ENCODE data around the gene DDRGK1.
A peak's percentile ranks its signal among the peaks of the same experiment; 100 is the strongest.

The DDRGK1 gene

DNA sequence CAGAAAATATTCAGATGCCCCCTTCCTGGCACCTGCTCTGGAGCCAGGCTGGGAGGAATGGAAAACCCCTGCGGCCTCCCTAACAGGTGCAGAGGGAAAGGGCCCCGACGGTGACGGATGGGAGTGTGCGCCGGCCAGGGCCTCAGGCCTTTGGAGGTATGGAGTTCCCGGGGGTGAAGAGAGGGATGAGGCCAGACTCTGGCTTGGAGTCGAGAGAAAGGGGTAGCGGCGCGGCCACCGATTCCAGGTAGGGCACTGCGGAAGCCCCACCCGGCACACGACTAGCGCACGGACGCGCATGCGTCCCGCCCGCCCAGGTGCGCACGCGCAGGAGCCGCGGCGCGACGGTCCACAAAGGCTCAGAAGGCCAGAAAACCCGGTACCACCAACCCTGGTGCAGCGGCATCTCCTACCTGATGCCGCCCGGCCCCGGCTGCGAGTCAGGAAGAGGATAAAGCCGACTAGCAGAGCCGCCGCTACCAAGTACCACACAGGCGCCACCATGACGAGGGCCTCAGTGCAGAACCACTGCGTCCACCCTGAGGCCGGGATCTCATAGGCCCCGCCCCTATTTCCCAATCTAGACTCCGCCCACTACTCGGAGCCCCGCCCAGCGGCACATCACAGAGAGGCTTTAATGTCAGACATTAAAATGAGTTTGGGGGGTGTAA, at the start of gene DDRGK1:
DDRGK1 (minus strand) TSS at position 559 of the 671 bp plus-strand sequence; CDS start at position 504, 55 bp downstream.
- DNase-seq (ENCODE audit: low spot score), result peak; percentile 92

- DNase-seq (ENCODE audit: low spot score), result no peak
Observed at GRCh38 chr20:3251806-3252205, 47.3 kb upstream of the DDRGK1 start.

DNA sequence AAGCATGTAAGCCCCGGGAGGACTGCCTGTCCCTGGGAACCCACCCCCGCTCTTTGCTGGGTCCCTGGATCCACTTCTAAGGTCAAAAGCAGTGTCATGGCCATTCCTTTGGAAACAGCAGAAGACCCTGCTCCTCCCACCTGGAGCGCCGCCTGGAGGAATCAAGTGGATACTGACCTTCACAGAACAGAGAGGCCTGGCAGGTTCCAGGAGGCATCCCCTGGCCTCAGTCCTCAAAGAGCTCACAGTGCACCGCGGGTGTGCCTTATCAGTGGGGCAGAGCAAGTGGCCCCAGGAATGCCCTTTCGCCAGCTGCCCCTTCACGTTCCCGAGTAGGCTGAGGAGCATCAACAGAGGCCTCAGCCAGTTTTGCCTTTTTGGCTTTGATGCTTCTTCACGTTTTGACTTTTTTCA, 45.6 kb upstream of the DDRGK1 start:
- DNase-seq (ENCODE audit: low spot score), result no peak

DNA sequence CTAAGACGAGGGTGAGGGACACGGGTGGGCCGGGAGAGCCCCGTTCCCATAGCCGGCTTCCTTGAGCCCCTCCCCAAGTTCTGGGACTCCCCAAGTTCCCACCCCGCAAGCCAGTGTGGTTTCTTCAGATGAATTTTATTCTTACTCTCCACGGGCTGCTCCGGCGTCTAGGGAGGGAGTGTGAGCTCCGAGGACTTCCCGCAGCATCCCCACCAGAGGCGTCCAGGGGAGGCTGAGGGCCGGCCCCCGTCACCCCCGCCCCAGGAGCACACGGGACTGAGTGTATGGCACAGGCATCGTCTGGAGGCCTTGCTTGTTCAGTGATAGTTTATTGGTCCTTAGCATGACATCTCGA, 44.5 kb upstream of the DDRGK1 start:
- DNase-seq (ENCODE audit: low spot score), result no peak

GRCh38 chr20:3248167-3248992, 43.9 kb upstream of the DDRGK1 start:
- DNase-seq (ENCODE audit: low spot score), result no peak

GRCh38 chr20:3247638-3248037, 43.2 kb upstream of the DDRGK1 start:
- DNase-seq (ENCODE audit: low spot score), result no peak

GRCh38 chr20:3246682-3247081, 42.2 kb upstream of the DDRGK1 start:
- no peak for DNase-seq (ENCODE audit: low spot score)

GRCh38 chr20:3245711-3246110, 41.2 kb upstream of the DDRGK1 start:
- DNase-seq (ENCODE audit: low spot score), result no peak

- DNase-seq (ENCODE audit: low spot score), result no peak
Observed at GRCh38 chr20:3245156-3245555, 40.7 kb upstream of the DDRGK1 start.

DNA sequence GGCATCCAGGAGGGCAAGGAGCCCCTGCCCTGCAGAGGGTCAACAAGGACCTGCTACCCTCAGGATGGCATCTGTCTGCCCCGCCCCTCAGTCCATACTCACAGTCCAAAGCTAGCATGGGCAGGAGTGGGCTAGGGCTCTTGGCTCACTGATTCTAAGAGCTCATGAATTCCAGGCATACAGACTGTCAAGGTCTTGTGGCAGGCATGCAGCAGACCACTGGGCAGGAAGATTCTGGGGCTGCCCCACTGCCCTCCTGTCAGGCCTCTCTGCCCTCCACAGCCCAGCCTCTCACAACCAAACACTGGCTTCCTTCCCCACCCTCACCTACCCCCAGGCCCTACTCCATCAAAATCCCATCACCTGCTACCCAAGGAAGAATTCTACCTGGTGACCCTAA, 40.1 kb upstream of the DDRGK1 start:
- no peak for DNase-seq (ENCODE audit: low spot score)

DNA sequence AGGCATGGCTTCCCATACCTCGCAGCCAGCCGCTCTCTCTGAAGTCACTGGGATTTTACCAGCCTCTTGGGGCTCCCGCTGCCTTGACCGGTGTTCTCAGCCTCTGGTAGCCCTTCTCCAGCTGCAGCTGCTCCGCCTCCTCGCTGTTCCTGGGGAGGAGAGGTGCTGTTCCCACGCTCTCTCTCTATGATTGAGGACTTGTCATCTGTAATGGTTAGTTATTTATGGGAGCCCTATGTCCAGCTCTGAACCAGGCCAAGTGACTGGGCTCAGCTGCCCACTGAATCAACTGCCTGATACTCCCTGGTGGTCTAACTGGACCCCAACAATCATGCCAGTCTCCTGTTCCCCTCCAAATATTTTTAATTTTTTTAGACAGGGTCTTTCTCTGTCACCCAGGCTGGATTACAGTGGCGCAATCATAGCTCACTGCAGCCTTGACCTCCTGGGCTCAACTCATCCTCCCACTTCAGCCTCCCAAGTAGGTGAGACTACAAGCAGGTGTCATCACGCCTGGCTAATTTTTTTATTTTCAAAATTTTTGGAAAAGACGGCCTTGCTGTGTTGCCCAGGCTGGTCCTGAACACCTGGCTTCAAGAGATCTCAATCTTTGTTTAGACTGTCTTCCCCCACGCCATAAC, 39.4 kb upstream of the DDRGK1 start:
- DNase-seq (ENCODE audit: low spot score), result no peak

GRCh38 chr20:3242172-3242692, 37.8 kb upstream of the DDRGK1 start:
- DNase-seq (ENCODE audit: low spot score), result no peak

DNA sequence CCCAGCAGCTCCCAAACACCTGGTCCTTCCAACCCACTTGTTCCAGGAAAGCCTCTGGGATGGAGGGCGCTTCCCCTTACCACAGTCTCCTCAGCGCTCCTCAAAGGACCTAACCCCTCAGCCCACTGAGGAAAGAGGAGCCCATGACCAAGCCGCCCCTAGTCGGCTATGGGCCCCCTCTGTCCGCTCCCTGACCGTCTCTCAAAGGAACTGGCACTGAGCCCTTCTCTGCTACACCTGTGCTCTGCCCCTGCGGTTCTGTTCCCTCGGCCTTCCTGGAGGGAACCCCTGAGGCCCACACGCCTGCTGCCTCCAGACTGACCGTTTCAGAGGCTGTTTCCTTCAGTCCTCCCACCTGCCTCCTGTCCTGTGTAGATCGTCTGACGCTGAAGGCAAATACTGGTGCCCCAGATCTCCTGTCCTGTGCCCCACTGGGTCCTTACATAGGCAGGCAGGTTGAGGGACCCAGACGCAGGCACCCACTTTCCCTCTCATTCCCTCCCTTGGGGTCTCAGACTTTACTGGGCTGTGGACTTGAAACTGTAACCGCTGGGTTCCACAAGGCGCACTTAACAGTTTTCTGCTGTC, 36.4 kb upstream of the DDRGK1 start:
- DNase-seq (ENCODE audit: low spot score), result no peak

DNA sequence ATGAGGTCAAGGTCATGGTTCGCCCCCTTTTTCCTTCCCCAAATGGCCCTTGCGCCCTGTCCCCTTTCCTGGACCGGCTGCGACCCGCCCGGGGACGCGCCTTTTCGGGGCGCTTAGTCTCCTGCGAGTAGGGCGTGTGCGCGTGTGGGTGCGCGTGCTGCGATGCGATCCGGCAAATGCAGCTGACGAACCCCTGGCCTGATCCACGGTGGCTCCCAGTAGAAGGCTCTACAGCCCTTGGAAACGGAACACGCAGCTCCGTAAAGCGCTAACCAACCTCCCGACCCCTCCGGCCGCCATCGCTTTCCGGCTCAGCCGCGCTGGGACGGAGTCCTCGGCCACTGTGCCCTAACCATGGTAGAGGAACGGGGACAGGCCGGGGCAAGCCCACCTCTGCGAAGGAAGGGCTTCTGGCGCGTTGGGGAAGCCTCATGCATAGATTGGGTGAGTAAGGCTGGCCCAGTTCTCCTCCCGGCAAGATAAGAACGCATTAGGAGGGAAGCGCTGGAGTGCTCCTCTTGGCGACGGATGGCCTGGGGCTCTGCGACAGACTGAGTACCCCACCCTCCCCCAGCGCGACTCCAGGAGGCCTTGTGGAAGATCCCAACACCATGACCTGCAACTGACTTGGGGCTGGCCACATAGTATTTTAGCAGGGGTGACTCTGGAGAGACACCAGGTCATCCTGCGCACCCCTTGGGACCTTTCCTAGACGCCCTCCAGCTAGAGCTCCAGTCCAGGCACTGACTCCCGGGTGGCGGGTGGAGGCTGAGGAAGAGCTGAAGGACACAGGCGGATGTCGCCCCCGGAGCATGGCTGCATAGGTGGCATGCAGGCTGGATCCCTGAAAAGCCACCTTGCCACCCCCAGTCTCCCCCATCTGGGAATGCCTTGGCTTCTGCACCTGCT, 35.6 kb upstream of the DDRGK1 start:
- no peak for DNase-seq (ENCODE audit: low spot score)

DNA sequence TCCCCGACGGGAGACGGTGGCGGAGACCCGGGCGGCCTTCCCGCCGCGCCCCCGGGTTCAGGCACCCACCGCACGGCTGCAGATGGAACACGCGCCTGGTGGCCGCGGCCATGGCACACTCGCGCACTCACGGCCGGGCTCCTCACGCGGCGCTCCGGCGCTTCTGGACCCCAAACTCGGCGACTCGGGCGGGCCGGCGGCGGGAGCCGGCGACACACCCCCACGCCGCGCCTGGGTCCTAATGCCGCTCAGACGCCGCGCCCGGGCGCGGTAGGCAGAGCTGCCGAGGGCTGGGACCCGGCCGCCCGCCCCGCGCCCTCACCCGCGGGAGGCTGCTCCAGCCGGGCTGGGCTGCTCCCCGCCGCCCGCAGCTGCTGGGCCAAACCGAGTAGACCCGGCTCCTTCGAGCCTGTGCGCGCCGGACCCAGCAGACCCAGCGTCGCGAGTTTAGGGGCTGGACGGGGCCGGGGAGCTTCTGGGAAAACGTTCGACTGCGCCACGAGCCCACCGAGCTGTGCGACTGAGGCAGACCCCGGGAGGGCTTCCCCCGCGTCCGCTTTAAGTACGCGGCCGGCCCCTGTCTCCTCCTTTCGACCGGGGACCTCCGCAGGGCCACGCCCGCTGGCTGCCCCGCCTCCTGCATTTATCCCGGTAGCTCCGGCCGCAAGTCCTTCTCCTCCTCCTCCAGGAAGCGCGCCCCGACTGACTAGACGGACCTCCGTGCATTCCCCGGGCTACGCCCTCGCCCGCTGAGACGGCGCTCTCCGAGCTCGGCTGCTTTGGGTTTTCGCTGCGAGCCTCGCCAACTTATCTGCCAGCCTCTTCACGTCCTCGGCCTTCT, 34.8 kb upstream of the DDRGK1 start, which contains the start of gene SLC4A11:
SLC4A11 (minus strand) TSS at position 165 of the 841 bp plus-strand sequence; CDS start at position 112, 53 bp downstream.
- no peak for DNase-seq (ENCODE audit: low spot score)

- no peak for DNase-seq (ENCODE audit: low spot score)
Observed at GRCh38 chr20:3238616-3239025, 34.1 kb upstream of the DDRGK1 start.

GRCh38 chr20:3237958-3238615, 33.6 kb upstream of the DDRGK1 start:
- DNase-seq (ENCODE audit: low spot score), result no peak

DNA sequence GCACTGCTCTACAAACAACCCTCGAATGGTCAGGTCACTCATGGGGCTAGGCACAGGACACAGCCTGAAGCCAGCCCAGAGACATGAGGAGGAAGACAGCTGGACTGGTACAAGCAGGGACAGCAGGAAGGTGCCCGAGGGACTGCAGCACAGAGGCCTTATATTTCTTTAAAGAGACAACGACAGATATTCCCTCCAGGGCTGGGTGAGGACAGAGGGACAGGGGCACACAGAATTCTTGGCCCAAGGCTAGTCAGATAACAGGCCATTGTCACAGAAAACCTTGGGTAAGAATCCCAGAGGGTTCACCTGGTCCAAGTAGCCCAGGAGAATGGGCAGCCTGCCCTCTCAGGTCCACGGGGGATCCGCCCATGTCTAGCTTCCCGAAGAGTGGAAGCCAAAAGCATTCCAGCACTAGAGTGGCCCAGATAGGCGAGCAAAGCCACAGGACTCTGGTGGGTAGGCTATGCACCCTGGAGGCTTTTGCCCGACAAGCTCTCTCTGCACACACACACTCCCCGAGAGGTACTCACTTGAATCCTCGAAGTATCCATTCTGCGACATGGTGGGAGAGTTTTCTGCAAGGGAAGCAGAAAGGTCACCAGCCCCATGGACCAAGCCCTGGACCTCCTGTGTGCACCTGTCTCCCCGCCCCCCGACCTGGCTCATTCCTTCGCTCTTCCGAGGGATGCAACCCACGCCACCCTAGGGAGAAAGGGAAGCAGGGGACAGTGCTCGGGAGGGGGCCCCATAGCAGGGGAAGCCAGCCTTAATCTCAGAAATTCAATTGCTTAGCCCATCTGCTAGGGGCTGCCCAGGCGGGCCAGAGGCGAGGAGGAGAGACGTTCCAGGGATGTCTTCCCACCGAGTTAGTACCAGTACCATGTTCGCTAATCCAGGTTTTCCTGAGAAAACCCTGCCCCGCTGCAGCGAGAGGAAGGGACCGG, 32.8 kb upstream of the DDRGK1 start:
- DNase-seq (ENCODE audit: low spot score), result no peak

All from hematopoietic multipotent progenitor cell treated with erythropoietin and hydrocortisone succinate and interleukin-3 and kit ligand, for 17 days (in vitro differentiated cells).